ENCODE measurements around the gene CLCA4. TPM values are rescaled to one million over a fixed set of nuclear protein-coding genes. Genes with fewer than 3 reads are reported as not detected.

Gene CLCA4
- total RNA-seq, 2 donors from 2014 or later = not detected

DNA sequence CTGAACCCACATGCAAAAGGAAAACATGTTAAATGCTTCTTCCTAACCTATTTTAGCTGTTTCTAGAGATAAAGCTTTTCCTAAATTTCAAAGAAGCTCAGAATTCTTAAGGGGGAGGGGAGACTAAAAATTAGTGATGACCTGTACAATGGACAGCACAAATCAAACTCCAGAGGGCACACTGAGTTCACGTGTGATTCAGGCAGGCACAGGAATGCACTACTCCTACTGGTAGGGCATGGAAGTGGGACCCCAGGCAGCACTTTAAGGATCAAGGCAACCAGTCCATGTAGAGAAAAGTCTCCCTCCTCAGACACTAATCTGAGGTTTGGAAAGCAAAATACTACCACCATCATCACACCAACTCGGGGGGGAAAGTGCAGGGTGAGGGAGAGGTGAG lies 31.3 kb upstream of the CLCA4 start:
- peaks cover 1% of the 10 kb centered on the region for H3K4me1 Mint-ChIP-seq
- H3K9me3 ChIP-seq (ENCODE audit: control insufficient read depth, low read length) = no peaks in the 10 kb centered on the region
- H3K27me3 ChIP-seq (ENCODE audit: control insufficient read depth, insufficient read depth, low read length, poor library complexity, severe bottlenecking) = no peaks in the 10 kb centered on the region
- H3K4me1 ChIP-seq (ENCODE audit: control insufficient read depth, insufficient read depth, low read length) = no peaks in the 10 kb centered on the region
- no peaks in the 10 kb centered on the region for H3K9me3 Mint-ChIP-seq
- peak; percentile 83 for TF ChIP-seq CTCF (conservative IDR thresholded peaks at IDR 0.05)
- no peak overlapping the region for H3K27ac Mint-ChIP-seq
- no peak overlapping the region for H3K27ac ChIP-seq (ENCODE audit: low read depth, low read length)
- H3K4me3 Mint-ChIP-seq = no peak overlapping the region
- H3K27me3 Mint-ChIP-seq (ENCODE audit: insufficient read depth) = no peaks in the 10 kb centered on the region
- no peak overlapping the region for H3K9ac ChIP-seq (ENCODE audit: extremely low read depth, low read length, poor library complexity, severe bottlenecking)
- H3K36me3 ChIP-seq (ENCODE audit: control insufficient read depth, insufficient read depth, low read length) = no peaks in the 10 kb centered on the region
- 42 to 71% methylated on average over 1 of the region's 2 CpGs for WGBS, 2 experiments (ENCODE audit: insufficient coverage in 1 of 2, insufficient read length in 1 of 2)
- H3K4me3 ChIP-seq (ENCODE audit: low read length) = no peak overlapping the region
- DNase-seq = peak; percentile 76
- H3K36me3 Mint-ChIP-seq (ENCODE audit: low read depth) = no peaks in the 10 kb centered on the region

DNA sequence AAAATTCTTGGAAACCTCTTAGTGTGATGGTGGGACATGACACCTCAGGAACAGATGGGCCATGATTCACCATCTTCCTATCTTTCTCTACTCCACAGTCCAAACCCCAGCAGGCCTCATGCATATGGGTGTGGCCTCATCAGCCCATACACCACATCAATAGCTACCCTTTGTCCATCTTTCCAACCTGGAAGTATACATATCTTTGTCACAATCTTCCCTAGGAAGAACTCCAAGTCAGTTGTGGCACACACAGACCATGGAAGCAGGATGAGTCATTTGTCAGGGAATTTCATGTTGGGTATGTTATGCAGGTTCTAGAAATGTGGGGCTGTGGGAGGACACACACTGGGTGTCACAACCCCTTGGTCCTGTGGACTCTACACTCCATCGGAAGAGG lies 30.5 kb upstream of the CLCA4 start:
- peaks cover 1% of the 10 kb centered on the region for H3K4me1 Mint-ChIP-seq
- DNase-seq = no peak
- no peak overlapping the region for H3K4me3 ChIP-seq (ENCODE audit: low read length)
- WGBS, 2 experiments (ENCODE audit: insufficient coverage in 1 of 2, insufficient read length in 1 of 2) = 100% methylated on average over 1 of the region's 1 CpG
- H3K9me3 ChIP-seq (ENCODE audit: control insufficient read depth, low read length) = no peaks in the 10 kb centered on the region
- no peak overlapping the region for H3K9ac ChIP-seq (ENCODE audit: extremely low read depth, low read length, poor library complexity, severe bottlenecking)
- no peaks in the 10 kb centered on the region for H3K36me3 Mint-ChIP-seq (ENCODE audit: low read depth)
- H3K9me3 Mint-ChIP-seq = no peaks in the 10 kb centered on the region
- peak overlapping the region; percentile 49 for H3K27ac Mint-ChIP-seq
- no peak for TF ChIP-seq CTCF (conservative IDR thresholded peaks at IDR 0.05)
- no peaks in the 10 kb centered on the region for H3K27me3 Mint-ChIP-seq (ENCODE audit: insufficient read depth)
- H3K4me1 ChIP-seq (ENCODE audit: control insufficient read depth, insufficient read depth, low read length) = no peaks in the 10 kb centered on the region
- H3K4me3 Mint-ChIP-seq = no peak overlapping the region
- no peaks in the 10 kb centered on the region for H3K36me3 ChIP-seq (ENCODE audit: control insufficient read depth, insufficient read depth, low read length)
- no peaks in the 10 kb centered on the region for H3K27me3 ChIP-seq (ENCODE audit: control insufficient read depth, insufficient read depth, low read length, poor library complexity, severe bottlenecking)
- H3K27ac ChIP-seq (ENCODE audit: low read depth, low read length) = no peak overlapping the region

DNA sequence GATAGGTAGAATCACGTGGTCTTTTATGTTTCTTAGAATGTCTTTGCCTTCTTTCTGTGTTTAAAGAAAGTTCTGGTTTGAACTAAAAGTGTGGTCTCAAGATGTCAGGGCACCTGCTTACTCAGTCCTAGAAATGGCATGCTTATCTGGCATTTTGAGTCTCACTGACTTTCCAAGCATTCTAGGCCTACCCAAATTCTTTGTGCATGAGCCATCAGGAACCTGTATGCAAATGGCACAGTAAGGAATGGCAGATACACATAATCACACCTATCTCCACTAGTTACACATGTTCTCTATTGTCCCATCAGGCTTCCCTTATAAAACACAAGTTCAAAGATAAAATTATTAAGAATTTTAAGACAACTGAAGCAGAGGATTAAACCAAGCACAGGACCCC lies 29.5 kb upstream of the CLCA4 start:
- Mint-ChIP-seq H3K4me3 (no peak overlapping the region), H3K4me1 (peaks cover 1% of the 10 kb centered on the region), H3K27ac (peak overlapping the region; percentile 70), H3K9me3 (no peaks in the 10 kb centered on the region), H3K27me3 (ENCODE audit: insufficient read depth) (no peaks in the 10 kb centered on the region), H3K36me3 (ENCODE audit: low read depth) (no peaks in the 10 kb centered on the region)
- Histone ChIP-seq H3K4me3 (ENCODE audit: low read length) (no peak overlapping the region), H3K9me3 (ENCODE audit: control insufficient read depth, low read length) (no peaks in the 10 kb centered on the region), H3K27ac (ENCODE audit: low read depth, low read length) (no peak overlapping the region), H3K27me3 (ENCODE audit: control insufficient read depth, insufficient read depth, low read length, poor library complexity, severe bottlenecking) (no peaks in the 10 kb centered on the region), H3K36me3 (ENCODE audit: control insufficient read depth, insufficient read depth, low read length) (no peaks in the 10 kb centered on the region), H3K4me1 (ENCODE audit: control insufficient read depth, insufficient read depth, low read length) (no peaks in the 10 kb centered on the region), H3K9ac (ENCODE audit: extremely low read depth, low read length, poor library complexity, severe bottlenecking) (no peak overlapping the region)
- no peak for TF ChIP-seq CTCF (conservative IDR thresholded peaks at IDR 0.05)
- 40 to 76% methylated on average over 1 of the region's 1 CpG for WGBS, 2 experiments (ENCODE audit: insufficient coverage in 1 of 2, insufficient read length in 1 of 2)
- DNase-seq = no peak
